OCI-LY7 (cell line): ENCODE measurements around the gene PARN.

Experiments used
- CTCF ChIP-seq: fragments of 200-600 bp; sonication (generic); conservative IDR thresholded peaks from 2 replicates; pipeline ENCODE4 v1.5.1; 2014; ENCODE audit warnings: mild to moderate bottlenecking, antibody characterized with exemption, low read length, moderate library complexity, mixed read lengths
- EZH2phosphoT487 ChIP-seq: fragments of 200-600 bp; sonication (generic); IDR thresholded peaks from 2 replicates; pipeline ENCODE4 v1.6.1; 2018; ENCODE audit warnings: low read depth, borderline replicate concordance, mild to moderate bottlenecking, mixed run types, antibody characterized with exemption, low read length, moderate library complexity, mixed read lengths

GRCh38 chr16:14566599-14566998 is 63.5 kb downstream of the PARN start:
- TF ChIP-seq CTCF (no peak), EZH2phosphoT487 (no peak)
